ENCODE measurements around the gene CDC20. TPM values are rescaled to one million over a fixed set of nuclear protein-coding genes. Genes with fewer than 3 reads are reported as not detected.

CDC20 gene
- total RNA-seq, 1 experiment from 2014 or later: 123 TPM

GRCh38 chr1:43372172-43372571 lies 13.4 kb downstream of the CDC20 start:
- no peak for DNase-seq
- ChIA-PET POLR2A (no interaction called here), CTCF (no interaction called here)
- H3K4me3 ChIP-seq (ENCODE audit: low read depth, low read length): no peak overlapping the region
- TF ChIP-seq CTCF (IDR thresholded peaks at IDR 0.05; ENCODE audit: insufficient read depth in 1 of 2, low read depth in 1 of 2, low read length in 1 of 2, severe bottlenecking in 1 of 2, unreplicated experiment in 1 of 2): no peak
- H3K27me3 Mint-ChIP-seq (ENCODE audit: insufficient read depth, unreplicated experiment): no peaks in the 10 kb centered on the region
- H3K9me3 ChIP-seq: no peaks in the 10 kb centered on the region
- H3K36me3 Mint-ChIP-seq (ENCODE audit: insufficient read depth, unreplicated experiment): no peaks in the 10 kb centered on the region
- peaks cover 9% of the 10 kb centered on the region for H3K4me1 ChIP-seq
- no peaks in the 10 kb centered on the region for H3K27me3 ChIP-seq (replicated peaks; ENCODE audit: control insufficient read depth, insufficient read depth, low read length)
- H3K9me3 Mint-ChIP-seq (ENCODE audit: unreplicated experiment): no peaks in the 10 kb centered on the region
- H3K4me1 Mint-ChIP-seq (ENCODE audit: low read depth, unreplicated experiment): no peaks in the 10 kb centered on the region
- intact Hi-C loops (cut with micrococcal nuclease; ENCODE audit: unreplicated experiment): no loop called here
- no peak overlapping the region for H3K27ac Mint-ChIP-seq (ENCODE audit: unreplicated experiment)
- BruUV-seq (replicated peaks): no TSS peak
- H3K36me3 ChIP-seq (ENCODE audit: control insufficient read depth, insufficient read depth, low read length): no peaks in the 10 kb centered on the region
- no peak overlapping the region for H3K4me3 Mint-ChIP-seq (ENCODE audit: unreplicated experiment)

DNA sequence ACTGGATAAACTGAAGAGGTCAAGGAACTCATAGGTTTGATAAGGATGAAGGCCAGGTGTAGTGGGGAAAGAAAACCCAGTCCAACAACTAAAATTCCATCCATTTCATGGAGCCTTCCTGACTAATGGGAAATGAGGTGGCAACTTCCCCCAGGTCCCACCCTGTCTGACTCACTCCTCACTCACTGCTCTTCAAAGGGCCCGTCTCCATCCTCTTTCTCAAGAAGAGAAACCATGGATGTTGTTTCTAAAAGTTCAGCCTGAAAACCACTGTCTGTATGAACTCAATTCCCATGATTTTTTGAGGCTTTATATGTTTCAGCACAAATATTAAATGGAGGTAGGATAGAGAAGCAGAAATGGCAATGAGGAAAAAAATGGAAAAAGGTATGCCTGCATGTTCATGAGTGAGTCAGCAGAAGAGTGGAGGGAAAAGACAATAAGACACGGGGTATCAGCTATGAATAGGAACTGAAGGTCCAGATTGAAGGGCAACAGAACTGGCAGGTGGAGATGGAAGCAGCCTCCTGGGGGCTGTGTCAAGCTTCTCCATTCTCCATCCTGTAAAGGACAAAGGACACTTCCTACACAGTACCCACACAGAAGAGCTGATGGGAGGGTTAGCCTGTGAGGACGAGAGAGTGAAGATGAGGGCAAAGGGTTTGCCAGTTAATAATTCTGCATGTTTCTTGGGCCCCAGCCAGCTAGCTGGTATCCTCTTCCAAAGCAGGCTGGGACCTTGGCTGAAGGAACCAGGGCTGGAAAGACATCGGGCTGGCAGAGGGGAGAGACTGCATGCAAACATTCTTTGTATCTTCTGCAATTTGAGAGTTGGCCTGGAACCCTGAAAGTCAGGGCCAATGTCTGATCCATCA lies 14.5 kb downstream of the CDC20 start:
- peaks cover 9% of the 10 kb centered on the region for H3K4me1 ChIP-seq
- TF ChIP-seq CTCF (IDR thresholded peaks at IDR 0.05; ENCODE audit: insufficient read depth in 1 of 2, low read depth in 1 of 2, low read length in 1 of 2, severe bottlenecking in 1 of 2, unreplicated experiment in 1 of 2): no peak
- H3K36me3 Mint-ChIP-seq (ENCODE audit: insufficient read depth, unreplicated experiment): no peaks in the 10 kb centered on the region
- no peaks in the 10 kb centered on the region for H3K9me3 Mint-ChIP-seq (ENCODE audit: unreplicated experiment)
- no peaks in the 10 kb centered on the region for H3K9me3 ChIP-seq
- no peak for DNase-seq
- CTCF ChIA-PET: no interaction called here
- intact Hi-C loops (cut with micrococcal nuclease; ENCODE audit: unreplicated experiment): no loop called here
- no peaks in the 10 kb centered on the region for H3K27me3 ChIP-seq (replicated peaks; ENCODE audit: control insufficient read depth, insufficient read depth, low read length)
- no peaks in the 10 kb centered on the region for H3K27me3 Mint-ChIP-seq (ENCODE audit: insufficient read depth, unreplicated experiment)
- no peak overlapping the region for H3K4me3 Mint-ChIP-seq (ENCODE audit: unreplicated experiment)
- H3K36me3 ChIP-seq (ENCODE audit: control insufficient read depth, insufficient read depth, low read length): no peaks in the 10 kb centered on the region
- H3K4me3 ChIP-seq (ENCODE audit: low read depth, low read length): no peak overlapping the region
- BruUV-seq (replicated peaks): no TSS peak
- H3K4me1 Mint-ChIP-seq (ENCODE audit: low read depth, unreplicated experiment): no peaks in the 10 kb centered on the region
- POLR2A ChIA-PET: no interaction called here
- H3K27ac Mint-ChIP-seq (ENCODE audit: unreplicated experiment): no peak overlapping the region

- H3K9me3 ChIP-seq: no peaks in the 10 kb centered on the region
- no peak overlapping the region for H3K4me3 ChIP-seq (ENCODE audit: low read depth, low read length)
- no peaks in the 10 kb centered on the region for H3K27me3 ChIP-seq (replicated peaks; ENCODE audit: control insufficient read depth, insufficient read depth, low read length)
- POLR2A ChIA-PET: interaction anchor here (1.3 kb wide), 1 partner anchor 9 kb away, joined by 14 read pairs; the partner anchor contains the start of gene ELOVL1
- no peaks in the 10 kb centered on the region for H3K4me1 Mint-ChIP-seq (ENCODE audit: low read depth, unreplicated experiment)
- intact Hi-C loops (cut with micrococcal nuclease; ENCODE audit: unreplicated experiment): no loop called here
- H3K4me3 Mint-ChIP-seq (ENCODE audit: unreplicated experiment): no peak overlapping the region
- DNase-seq: no peak
- no peaks in the 10 kb centered on the region for H3K9me3 Mint-ChIP-seq (ENCODE audit: unreplicated experiment)
- no peak for TF ChIP-seq CTCF (IDR thresholded peaks at IDR 0.05; ENCODE audit: insufficient read depth in 1 of 2, low read depth in 1 of 2, low read length in 1 of 2, severe bottlenecking in 1 of 2, unreplicated experiment in 1 of 2)
- H3K36me3 Mint-ChIP-seq (ENCODE audit: insufficient read depth, unreplicated experiment): no peaks in the 10 kb centered on the region
- H3K27ac Mint-ChIP-seq (ENCODE audit: unreplicated experiment): no peak overlapping the region
- no TSS peak for BruUV-seq (replicated peaks)
- CTCF ChIA-PET: no interaction called here
- H3K36me3 ChIP-seq (ENCODE audit: control insufficient read depth, insufficient read depth, low read length): no peaks in the 10 kb centered on the region
- peaks cover 9% of the 10 kb centered on the region for H3K4me1 ChIP-seq
- H3K27me3 Mint-ChIP-seq (ENCODE audit: insufficient read depth, unreplicated experiment): no peaks in the 10 kb centered on the region
Observed at GRCh38 chr1:43376723-43377235, 18.0 kb downstream of the CDC20 start.

Data from Caco-2 (cell line).